Measurements from ENCODE around the gene PCK2. TPM values are rescaled to one million over a fixed set of nuclear protein-coding genes. Genes with fewer than 3 reads are reported as not detected.

The PCK2 gene
- total and polyA plus RNA-seq, 2 of the 13 experiments (the other 11 are each of a cell fraction or from before 2014, with no cell fraction given), result 129 to 272 TPM

DNA sequence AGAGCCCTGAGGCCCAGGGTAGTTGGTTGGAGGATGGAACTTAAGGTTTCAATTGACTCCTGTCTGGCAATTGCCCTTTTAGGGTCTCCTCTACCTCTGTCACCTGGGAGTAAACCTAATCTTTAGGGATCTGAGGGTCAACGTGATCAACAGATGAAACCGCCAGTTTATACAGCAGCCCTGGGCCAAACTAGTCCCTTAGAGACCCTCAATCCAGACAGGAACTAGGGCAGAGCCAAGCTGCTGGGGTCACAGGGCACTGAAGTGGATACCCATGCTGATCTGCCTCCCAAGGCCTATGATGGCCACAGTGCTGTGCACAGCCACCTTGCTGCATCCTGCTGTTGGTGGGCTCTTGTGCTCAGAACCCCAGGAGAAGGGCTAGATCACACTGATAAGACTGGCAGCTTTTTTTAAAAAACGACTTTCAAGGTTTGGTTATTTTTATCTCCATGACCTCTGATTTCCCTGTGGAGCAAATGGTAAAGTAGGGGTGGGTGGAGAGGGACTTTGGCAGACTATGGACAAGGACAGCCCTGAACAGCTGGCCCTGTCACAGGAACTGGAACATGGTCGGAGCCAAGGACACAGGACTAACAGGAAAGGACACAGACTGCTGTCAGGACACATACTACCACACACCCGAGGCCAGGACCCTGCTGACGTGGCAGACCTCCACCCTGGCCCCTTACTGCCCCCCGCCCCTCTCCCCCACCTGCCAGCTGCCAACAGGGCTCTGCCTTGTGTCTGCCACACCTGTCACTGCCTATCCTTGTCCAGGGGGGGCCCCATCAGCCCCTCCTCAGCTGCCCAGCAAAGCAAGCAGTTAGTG is 36.8 kb downstream of the PCK2 start (continued):
- TF ChIP-seq, protein P1, sequence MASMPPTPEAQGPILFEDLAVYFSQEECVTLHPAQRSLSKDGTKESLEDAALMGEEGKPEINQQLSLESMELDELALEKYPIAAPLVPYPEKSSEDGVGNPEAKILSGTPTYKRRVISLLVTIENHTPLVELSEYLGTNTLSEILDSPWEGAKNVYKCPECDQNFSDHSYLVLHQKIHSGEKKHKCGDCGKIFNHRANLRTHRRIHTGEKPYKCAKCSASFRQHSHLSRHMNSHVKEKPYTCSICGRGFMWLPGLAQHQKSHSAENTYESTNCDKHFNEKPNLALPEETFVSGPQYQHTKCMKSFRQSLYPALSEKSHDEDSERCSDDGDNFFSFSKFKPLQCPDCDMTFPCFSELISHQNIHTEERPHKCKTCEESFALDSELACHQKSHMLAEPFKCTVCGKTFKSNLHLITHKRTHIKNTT (CRISPR knock-in tag; IDR thresholded peaks at IDR 0.05), result no peak
- TF ChIP-seq ZNF792 (CRISPR knock-in tag; IDR thresholded peaks at IDR 0.05) (peak; percentile 70; the same call in 1 of the 2 replicates), AGO2 (optimal IDR thresholded peaks at IDR 0.05; ENCODE audit: low read depth, low read length) (no peak), RXRB (CRISPR knock-in tag; IDR thresholded peaks at IDR 0.05; ENCODE audit: borderline replicate concordance) (peak; percentile 89), ZNF329 (CRISPR knock-in tag; IDR thresholded peaks at IDR 0.05; ENCODE audit: low read depth) (no peak), MLXIP (CRISPR knock-in tag; IDR thresholded peaks at IDR 0.05; ENCODE audit: borderline replicate concordance) (no peak), ASH2L (IDR thresholded peaks at IDR 0.05; ENCODE audit: insufficient read length, low read depth, low read length) (peak; percentile 32), ZNF3 (CRISPR knock-in tag; IDR thresholded peaks at IDR 0.05) (no peak), ZNF503 (CRISPR knock-in tag; IDR thresholded peaks at IDR 0.05) (no peak), ZBTB38 (CRISPR knock-in tag; IDR thresholded peaks at IDR 0.05) (peak; percentile 78), NR2F6 (IDR thresholded peaks at IDR 0.05) (peak; percentile 62), NR2F6 (CRISPR knock-in tag; IDR thresholded peaks at IDR 0.05) (peak; percentile 75), THAP11 (CRISPR knock-in tag; IDR thresholded peaks at IDR 0.05) (peak; percentile 29; the same call in 1 of the 2 replicates), SPEN (CRISPR knock-in tag; IDR thresholded peaks at IDR 0.05; ENCODE audit: low read depth) (peak; percentile 83)
- TF ChIP-seq, protein P2, sequence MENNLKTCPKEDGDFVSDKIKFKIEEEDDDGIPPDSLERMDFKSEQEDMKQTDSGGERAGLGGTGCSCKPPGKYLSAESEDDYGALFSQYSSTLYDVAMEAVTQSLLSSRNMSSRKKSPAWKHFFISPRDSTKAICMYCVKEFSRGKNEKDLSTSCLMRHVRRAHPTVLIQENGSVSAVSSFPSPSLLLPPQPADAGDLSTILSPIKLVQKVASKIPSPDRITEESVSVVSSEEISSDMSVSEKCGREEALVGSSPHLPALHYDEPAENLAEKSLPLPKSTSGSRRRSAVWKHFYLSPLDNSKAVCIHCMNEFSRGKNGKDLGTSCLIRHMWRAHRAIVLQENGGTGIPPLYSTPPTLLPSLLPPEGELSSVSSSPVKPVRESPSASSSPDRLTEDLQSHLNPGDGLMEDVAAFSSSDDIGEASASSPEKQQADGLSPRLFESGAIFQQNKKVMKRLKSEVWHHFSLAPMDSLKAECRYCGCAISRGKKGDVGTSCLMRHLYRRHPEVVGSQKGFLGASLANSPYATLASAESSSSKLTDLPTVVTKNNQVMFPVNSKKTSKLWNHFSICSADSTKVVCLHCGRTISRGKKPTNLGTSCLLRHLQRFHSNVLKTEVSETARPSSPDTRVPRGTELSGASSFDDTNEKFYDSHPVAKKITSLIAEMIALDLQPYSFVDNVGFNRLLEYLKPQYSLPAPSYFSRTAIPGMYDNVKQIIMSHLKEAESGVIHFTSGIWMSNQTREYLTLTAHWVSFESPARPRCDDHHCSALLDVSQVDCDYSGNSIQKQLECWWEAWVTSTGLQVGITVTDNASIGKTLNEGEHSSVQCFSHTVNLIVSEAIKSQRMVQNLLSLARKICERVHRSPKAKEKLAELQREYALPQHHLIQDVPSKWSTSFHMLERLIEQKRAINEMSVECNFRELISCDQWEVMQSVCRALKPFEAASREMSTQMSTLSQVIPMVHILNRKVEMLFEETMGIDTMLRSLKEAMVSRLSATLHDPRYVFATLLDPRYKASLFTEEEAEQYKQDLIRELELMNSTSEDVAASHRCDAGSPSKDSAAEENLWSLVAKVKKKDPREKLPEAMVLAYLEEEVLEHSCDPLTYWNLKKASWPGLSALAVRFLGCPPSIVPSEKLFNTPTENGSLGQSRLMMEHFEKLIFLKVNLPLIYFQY (CRISPR knock-in tag; IDR thresholded peaks at IDR 0.05; ENCODE audit: borderline replicate concordance), result no peak; the same call in 1 of the 2 replicates
- TF ChIP-seq, protein P3, sequence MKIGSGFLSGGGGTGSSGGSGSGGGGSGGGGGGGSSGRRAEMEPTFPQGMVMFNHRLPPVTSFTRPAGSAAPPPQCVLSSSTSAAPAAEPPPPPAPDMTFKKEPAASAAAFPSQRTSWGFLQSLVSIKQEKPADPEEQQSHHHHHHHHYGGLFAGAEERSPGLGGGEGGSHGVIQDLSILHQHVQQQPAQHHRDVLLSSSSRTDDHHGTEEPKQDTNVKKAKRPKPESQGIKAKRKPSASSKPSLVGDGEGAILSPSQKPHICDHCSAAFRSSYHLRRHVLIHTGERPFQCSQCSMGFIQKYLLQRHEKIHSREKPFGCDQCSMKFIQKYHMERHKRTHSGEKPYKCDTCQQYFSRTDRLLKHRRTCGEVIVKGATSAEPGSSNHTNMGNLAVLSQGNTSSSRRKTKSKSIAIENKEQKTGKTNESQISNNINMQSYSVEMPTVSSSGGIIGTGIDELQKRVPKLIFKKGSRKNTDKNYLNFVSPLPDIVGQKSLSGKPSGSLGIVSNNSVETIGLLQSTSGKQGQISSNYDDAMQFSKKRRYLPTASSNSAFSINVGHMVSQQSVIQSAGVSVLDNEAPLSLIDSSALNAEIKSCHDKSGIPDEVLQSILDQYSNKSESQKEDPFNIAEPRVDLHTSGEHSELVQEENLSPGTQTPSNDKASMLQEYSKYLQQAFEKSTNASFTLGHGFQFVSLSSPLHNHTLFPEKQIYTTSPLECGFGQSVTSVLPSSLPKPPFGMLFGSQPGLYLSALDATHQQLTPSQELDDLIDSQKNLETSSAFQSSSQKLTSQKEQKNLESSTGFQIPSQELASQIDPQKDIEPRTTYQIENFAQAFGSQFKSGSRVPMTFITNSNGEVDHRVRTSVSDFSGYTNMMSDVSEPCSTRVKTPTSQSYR (CRISPR knock-in tag; IDR thresholded peaks at IDR 0.05; ENCODE audit: borderline replicate concordance), result 0 out of 2 replicates have a peak, but pooled peaks have one; percentile 6
